ENCODE results near the gene CCDC70.
"Not testable (repeated sequence)": the region's sequence is repeated elsewhere in the genome, so short reads cannot be mapped to it uniquely, and the experiment has no call there.

Gene CCDC70

DNA sequence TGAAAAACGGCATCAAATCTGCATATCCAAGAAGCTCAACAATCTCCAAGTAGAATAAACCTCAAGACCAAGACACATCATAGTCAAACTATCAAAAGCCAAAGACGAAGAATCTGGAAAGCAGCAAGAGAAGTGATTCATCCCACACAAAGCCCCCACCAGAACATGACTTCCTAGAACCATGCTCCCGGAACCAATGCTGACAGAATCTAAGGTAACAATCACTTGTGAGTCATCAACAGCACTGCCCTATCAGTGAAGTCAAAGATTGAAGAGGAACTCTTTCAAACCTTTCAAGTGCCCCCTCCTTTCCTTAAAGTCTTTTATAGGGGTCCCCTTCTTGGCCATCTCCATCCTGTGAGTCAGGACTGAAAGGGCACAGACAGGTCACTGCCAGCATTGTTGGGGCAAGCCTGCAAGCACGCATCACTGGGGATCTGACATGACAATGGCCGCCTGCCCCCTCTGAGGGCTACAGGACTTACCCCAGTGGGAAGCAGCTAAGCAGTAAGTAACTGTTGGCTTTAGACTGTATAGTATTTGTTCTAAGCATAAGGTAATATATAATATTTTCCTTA is at the start of gene CCDC70:
Gene CCDC70, plus strand, starts transcription at position 247 of the 578 bp plus-strand sequence. CDS start 3,443 bp downstream, outside the sequence.
- peak; percentile 35 for DNase-seq (ENCODE audit: low spot score)

DNA sequence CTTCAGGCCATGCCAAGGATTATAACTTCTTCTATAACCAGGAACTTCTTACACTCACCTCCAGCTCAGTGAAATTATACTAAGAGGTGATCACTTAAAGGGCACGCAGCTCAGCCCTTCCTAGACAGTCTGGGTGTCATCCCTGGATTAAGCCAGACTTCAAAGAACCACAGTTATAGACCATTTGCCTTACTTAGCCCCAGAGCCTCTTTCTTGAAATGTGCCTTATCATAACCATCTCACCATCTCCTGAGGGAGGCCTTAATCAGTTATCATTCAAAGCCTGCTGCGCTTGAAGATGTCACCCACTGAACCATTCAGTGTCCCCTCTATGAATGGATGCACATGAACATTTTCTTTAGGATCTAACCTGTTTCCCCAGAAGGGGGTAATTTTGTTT is 47.7 kb upstream of the CCDC70 start:
- no peak for DNase-seq (ENCODE audit: low spot score)

DNA sequence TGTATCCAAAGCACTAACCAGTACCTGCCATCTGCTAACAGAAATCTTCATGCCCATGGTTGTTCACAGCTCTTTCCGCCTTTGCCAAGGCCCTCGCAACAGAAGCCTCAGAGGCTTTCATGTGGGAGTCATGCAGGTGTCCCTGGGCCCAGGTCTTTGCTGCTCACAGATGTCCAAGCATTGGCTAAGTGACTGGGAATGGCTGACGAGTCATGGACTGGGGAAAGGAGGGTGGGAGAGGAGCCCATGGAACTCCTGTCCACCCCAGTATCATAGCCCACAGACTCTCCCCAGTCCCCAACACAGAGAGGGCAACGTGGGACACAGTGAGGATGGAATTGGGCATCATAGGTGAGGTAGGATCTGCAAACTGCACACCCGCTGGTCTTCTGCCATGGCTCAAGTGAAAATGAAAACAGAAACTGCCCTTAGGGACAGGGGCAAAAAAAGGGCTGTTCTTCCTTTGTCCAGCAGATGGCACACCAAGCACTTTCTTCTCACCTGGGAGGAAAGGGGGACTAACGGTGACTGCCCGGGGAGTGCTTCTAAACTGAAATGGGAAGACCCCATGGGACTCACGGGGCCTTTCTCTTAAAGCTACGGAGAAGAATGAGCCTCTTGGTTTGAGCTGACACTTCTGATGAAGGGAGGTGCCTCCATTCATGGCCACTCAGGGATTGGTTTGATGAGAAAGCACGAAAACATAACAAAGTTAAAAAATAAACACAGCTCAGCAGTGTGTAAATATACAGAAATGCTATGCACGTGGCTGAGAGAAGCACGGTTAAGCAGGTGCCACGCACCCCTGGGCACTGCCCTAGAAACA is 46.7 kb upstream of the CCDC70 start:
- peak; percentile 79 for DNase-seq (ENCODE audit: low spot score)

DNA sequence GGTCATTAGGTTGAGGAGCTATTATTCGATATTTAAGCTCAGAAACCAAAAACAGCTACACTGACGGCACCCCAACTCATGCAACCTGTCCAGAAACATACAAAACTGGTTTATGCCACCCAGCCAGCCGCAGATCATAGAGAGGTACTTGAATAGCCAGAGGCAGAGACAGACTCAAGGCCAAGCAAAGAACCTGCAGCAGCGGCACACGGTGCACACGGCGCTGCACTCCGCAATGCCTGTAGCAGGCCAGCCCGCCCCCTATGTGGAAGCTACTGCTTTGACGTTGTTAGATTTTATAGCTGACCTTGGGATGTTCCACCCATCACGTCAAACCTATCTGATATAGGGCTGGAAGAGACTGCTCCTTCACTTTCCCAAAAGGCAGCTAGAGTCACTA is 45.9 kb upstream of the CCDC70 start:
- no peak for DNase-seq (ENCODE audit: low spot score)

DNA sequence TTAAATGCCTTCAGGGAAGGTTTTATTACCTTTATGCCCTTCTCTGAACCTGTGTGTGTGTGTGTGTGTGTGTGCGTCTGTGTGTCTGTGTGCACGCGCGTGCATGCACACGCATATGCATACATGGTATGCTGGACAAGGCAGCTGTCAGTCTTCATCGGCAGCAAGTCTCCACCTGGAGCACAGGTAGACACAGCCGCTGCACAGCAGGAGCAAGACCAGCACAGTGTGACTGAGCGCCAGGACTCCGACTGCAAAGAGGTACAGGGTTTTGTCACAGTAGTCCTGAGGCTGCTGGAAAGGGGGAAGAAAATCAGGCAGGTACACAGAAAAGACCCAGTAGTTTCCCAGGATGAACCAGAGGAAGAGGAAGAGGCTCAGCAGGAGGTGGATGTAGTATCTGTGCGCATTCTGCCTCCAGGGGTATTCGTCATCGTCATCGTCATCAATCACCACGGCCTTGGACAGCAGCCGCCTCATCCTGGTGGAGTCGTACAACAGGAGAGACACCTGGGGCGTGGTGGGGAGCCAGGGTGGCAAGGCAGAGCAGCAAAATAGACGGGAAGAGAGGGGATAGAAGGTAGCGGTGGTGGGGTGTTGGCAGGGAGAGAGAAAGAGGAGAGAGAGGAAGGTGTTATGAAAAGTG is 45.0 kb upstream of the CCDC70 start:
- DNase-seq (ENCODE audit: low spot score): no peak

DNA sequence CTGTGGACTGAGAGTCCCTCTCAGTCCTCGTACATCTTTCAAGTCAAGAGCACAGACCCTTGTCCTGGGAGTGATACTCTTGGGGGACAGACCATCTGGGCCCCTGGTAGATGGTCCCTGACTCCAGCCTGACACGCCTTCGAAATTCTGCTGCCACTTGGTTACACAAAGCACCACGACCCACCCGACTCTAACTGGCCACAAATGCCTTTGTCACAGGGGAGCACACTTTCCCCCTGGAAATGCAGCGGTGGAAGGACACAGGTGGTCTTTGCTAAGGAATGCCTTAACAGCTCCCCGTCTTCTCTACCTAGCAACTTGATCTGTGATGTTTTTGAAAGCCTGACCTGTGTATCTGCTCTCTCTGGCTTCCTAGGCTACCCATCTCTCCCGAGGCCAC is 44.1 kb upstream of the CCDC70 start:
- no peak for DNase-seq (ENCODE audit: low spot score)

DNA sequence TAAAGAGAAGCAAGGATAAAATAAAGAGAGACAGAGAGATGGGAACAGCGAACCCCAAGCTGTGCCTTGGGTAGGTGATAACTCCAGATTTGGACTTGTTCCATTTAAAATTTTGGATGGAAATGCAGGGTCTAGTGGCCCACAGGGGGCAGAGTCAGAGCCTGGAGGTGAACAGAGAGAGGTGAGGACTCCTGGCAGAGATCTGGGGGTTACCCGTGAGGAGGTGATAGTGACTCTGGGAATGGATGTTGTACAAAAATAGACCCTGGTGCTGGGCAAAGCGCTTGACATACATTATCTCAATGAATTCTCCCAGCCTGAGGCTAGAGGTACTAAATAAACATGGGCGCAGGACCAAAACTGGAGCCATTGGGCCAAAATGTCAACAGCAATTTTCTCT is 43.5 kb upstream of the CCDC70 start:
- no peak for DNase-seq (ENCODE audit: low spot score)

DNA sequence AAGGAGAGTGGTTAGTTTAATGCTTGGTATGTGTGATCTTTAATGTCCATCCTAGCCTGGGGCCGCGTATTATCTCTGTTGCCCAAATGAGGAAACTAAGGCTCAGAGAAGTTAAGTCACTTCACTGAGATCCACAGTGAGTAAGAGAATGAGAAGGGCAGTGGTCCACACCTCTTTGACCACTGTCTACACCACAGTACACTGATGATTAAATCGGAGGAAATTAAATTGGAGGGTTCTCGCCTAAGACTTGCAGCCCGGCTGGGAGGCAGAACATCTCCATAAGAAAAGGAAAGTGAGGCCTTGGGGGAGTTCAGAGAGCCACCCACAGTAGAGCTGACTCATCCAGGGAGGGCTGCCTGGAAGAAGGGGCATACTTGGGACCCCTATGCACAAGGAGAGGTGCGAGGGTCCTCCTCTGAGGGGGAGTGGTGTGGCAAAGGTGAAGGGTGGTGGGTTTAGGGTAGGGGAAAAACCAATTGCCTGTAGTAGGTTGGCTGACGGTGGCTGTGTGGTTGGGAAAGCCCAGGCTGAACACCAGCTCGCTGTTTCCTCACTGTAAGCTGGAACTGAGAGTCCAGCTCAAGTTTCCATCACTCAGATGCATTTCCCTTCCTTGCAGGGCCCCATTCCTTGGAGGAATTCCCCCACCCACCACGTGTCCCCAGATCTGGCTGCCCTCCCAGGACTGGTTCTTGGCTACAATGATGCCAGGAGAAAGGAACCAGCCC is 42.8 kb upstream of the CCDC70 start:
- DNase-seq (ENCODE audit: low spot score): no peak

DNA sequence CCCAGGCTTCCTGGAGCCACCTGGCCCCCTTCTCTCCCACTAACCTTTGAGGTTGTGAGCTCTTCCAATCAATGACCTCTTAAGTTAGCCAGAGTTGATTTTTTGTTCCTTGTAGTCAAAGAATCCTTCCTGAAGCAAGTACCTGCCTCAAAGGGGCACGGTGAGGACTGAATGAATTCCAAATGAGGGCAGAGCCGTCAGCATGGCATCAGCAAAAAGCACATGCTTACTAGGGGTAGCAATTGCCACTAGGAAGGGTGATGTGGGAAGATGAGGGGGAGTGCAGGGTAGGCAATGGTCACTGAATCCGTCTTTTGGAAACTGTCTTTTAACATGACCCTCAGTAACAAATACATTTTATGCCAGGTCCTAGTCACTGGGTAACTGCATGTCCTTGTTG is 42.2 kb upstream of the CCDC70 start:
- DNase-seq (ENCODE audit: low spot score): no peak

DNA sequence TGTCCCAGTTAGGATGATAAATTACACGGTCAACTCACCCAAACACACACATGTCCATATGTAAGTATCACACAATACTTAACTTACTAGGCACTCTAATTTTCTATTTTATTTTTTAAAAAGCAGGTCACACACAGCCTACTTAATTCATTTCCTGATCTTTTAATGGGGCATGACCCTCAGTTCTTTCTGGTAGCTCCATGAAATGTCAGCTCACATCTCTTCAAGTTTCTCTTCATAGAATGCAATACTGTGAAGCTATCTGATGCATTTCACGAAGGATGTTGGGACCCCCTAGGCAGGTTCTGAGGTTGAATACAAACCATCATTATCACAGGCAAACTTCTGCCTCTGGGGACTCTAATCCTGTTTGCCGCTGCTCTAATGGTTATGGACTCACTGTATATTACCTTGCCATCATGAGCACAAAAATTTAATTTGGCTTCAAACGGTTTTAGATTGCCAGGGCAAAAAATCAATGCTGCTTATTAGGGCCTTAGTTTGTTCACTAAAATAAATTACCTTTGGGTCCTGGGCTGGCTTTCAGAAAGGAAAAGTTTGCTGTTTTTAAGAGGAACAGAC is 41.7 kb upstream of the CCDC70 start:
- no peak for DNase-seq (ENCODE audit: low spot score)

DNA sequence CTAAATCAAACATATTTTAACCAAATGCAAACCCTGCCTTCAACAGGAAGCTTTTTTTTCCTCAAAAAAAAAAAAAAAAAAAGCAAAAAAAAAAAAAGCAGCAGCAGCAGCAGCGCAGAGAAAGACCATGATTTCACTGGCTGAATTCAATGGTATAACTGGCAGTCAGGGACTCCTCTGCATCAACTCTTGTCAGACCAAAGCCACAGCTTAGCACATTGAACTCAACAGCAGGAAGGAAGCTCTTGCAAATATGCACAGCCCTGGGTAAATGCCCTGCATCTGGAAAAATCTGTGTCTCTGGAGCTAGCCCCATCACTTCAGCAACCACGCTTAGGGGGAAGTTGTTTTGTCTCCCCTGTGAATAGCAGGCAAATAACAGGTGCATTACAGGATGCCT is 40.2 kb upstream of the CCDC70 start:
- peak; percentile 34 for DNase-seq (ENCODE audit: low spot score)

DNA sequence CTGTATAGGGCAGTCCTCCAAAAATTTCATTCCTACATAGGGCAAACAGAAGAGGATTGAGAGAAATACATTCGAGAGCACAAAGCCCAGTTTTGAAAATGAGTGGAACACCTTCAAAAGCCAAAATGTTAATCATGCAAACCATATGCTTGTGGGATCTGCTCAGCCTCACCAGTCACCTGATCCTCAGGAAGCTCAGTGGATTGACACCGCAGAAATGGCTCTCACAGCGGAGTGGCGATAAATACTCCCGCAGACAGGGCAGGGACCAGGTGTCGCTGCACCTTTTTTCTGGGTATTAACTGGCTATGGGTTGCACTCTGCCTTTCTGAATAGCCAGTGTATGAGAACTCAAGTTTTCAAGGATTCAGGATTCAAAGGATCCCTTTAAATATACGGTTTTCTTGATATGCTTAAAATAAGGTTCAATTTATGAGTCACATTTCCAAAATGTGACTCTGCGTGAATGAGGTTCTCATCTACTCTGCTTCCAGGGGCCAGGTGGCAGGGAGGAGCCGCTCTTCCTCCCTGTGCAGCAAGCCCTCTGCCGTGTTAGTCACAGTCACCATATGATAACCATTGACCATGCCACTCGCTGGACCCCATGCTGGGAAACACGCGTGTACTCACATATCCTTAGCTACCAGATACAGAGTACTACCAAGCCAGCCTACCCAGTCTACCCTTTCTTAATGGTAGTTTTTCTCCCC is 39.5 kb upstream of the CCDC70 start:
- peak; percentile 35 for DNase-seq (ENCODE audit: low spot score)

DNA sequence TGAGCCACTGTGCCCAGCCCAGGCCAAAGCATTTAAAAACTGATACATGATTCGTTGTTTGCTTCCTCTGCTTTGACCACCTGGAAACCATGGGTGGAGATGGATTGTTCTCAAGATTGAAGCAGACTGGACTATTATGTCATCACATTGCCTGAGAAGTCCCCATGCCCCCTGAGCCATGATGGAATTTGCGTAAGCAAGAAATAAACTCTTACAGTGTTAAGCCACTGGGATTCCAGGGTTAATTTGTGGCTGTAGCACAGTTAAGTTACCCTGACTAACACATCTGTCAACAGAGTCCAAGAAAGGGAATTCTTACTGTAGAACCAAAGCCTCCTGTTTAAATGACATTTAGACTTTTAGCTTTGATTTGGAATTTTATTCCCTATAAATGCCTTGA is 38.4 kb upstream of the CCDC70 start:
- DNase-seq (ENCODE audit: low spot score): no peak

DNA sequence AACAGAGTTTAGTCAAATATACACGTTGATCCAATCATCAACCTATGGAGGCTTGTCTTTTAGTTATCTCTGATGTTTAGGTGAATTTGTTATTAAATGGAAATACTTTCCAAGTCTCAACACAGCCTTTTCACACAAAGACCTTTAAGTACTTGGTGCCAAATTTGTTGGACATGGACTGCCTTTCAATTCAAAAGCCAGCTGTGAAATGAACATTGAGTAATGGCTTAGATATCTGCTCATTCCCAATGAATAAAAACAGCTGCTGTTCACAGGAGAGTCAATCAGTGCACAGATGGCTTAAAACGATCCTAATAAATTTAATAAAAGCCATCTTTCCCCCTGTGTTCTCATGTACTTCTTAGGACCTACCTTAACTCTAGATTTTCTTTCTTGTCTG is 37.9 kb upstream of the CCDC70 start:
- DNase-seq (ENCODE audit: low spot score): no peak

DNA sequence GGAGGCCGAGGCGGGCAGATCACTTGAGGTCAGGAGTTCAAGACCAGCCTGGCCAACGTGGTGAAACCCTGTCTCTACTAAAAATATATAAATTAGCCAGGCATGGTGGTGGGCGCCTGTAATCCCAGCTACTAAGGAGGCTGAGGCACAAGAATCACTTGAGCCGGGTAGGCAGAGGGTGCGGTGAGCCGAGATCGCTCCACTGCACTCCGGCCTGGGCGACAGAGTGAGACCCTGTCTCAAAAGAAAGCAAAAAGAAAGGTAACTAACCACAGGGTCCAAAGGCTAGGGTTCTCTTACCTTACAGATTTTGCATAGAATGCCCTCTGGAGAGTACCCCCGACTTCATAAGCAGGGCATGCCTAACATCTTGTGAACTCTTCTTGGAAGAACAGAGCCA is 37.1 kb upstream of the CCDC70 start:
- not testable (repeated sequence) for DNase-seq (ENCODE audit: low spot score)

DNA sequence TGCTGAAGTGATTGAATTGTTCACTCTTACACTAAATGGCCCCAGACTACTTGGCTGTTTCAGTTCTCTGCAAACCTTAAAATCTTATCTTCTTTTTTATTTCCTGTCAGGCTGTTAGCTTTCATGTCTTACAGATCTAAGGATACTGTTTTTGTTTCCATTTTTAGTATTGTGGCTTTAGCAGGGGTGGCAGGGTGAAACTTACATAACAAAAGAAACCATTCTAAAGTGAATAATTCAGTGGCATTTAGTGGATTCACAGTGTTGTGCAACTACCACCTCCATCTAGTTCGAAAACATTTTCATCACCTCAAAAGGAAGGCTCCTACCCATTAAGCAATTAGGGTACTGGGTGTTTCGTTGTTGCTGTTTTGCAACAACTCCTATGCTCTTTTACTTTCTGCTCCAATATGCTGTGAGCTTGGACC is 36.6 kb upstream of the CCDC70 start:
- DNase-seq (ENCODE audit: low spot score): peak; percentile 76

DNA sequence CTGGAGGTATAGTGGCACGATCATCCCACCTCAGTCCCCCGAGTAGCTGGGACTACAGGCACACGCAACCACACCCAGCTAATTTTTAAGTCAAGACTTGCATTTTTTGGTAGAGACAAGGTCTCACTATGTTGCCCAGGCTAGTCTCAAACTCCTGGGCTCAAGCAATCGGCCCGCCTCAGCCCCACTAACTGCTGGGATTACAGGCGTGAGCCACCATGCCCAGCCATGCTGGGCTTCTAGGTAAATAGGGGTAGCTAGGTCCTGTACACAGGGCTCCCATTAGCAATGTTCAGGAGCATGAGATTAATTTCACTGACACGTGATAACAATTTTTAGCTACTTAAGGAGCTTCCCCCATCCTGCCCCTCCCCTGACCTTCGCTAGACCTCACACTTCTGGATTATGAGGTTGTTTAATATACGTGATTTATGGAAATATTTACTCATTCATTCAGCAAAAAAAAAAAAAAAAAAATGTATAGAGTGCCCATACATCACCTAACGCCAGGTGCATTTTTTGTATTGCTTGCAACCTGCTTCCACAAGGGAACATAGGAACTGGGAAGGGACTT is 36.0 kb upstream of the CCDC70 start:
- no peak for DNase-seq (ENCODE audit: low spot score)

DNA sequence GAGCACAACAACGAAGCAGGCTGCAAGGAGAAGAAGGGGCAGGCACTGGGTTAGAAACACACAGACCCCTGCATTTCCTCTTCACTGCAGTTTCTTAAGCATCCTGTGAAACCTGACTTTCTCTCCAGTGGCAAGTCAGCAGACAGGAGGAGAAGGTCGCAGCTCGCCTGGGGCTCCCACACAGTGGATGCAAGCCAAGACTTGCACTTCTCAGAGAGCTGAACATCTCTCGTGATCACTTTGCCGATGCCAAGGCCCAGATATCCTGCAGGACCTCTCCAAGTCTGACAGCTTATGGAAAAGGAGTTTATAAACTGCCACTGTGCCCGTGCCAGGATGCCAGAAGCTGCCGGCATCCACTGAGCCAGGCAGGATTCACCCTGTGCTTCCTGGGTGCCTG is 35.2 kb upstream of the CCDC70 start:
- DNase-seq (ENCODE audit: low spot score): no peak

DNA sequence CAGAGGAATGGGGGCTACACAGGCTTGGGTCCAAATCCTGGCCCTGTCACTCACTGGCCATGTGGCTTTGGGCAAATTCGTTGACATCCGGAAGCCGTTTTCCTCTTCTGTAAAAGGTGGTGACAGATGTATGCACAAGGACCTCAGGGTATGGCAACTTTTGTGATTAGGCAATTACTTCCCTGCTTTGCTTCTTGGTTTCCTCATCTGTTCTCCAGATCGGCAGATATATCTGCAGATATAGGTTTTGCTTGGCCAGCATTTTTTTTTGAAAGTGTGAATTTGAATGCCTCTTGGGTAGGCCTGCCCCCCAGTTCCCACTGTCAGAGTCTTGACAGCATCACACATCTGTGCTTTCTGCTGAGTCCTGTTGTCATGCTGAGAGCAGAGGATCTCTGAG is 34.5 kb upstream of the CCDC70 start:
- no peak for DNase-seq (ENCODE audit: low spot score)

DNA sequence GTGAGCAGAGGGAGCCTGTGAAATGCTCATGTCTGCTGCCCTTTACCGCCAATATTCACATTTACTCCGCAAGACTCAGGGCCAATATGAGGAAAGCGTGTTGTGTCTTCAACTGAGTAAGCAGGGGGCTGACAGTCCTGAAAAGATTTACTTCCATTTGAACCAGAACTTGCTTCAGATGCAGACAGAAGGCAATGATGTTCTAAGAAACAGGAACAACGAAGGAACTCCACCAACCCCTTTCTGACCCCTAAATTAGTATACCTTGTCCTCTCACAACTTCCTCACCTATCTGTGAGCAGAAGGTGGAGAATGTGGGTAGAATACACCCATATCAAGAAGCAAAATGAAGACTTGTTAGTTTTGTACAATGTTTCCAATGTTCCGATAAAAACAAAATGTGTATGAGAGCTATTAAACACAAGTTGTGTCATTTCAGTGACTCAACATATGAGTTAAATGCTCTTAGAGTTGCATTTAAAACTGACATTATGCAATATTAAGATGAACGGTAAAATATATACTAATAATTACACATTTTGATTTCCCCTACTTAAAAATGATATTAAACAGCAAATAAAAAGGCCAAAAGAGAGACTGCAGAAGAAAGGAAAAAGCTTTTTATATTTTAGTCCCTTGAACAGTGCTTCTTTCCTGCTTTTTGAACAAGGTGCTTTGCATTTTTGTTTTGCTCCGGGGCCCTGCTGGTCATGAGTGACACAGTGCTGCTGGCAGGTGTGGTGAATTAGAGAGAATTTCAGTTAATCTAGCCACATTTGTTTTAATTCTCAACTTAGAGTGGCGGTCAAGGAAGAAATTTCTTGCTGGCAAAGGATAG is 32.8 kb upstream of the CCDC70 start:
- no peak for DNase-seq (ENCODE audit: low spot score)

All from activated CD4-positive, alpha-beta T cell treated with anti-CD3 and anti-CD28 coated beads, Interleukin-2, Interleukin-4, amounts not matched to agents 100 ng/mL and 50 ng/mL, durations not matched to agents 16 hours and 8 hours (primary cell).